ENCODE measurements around the gene ARCN1.
A peak's percentile ranks its signal among the peaks of the same experiment; 100 is the strongest.
"Not testable (repeated sequence)": the region's sequence is repeated elsewhere in the genome, so short reads cannot be mapped to it uniquely, and the experiment has no call there.

ARCN1 gene

GRCh38 chr11:118606844-118607228 lies 34.6 kb downstream of the ARCN1 start:
- no peak for DNase-seq

DNA sequence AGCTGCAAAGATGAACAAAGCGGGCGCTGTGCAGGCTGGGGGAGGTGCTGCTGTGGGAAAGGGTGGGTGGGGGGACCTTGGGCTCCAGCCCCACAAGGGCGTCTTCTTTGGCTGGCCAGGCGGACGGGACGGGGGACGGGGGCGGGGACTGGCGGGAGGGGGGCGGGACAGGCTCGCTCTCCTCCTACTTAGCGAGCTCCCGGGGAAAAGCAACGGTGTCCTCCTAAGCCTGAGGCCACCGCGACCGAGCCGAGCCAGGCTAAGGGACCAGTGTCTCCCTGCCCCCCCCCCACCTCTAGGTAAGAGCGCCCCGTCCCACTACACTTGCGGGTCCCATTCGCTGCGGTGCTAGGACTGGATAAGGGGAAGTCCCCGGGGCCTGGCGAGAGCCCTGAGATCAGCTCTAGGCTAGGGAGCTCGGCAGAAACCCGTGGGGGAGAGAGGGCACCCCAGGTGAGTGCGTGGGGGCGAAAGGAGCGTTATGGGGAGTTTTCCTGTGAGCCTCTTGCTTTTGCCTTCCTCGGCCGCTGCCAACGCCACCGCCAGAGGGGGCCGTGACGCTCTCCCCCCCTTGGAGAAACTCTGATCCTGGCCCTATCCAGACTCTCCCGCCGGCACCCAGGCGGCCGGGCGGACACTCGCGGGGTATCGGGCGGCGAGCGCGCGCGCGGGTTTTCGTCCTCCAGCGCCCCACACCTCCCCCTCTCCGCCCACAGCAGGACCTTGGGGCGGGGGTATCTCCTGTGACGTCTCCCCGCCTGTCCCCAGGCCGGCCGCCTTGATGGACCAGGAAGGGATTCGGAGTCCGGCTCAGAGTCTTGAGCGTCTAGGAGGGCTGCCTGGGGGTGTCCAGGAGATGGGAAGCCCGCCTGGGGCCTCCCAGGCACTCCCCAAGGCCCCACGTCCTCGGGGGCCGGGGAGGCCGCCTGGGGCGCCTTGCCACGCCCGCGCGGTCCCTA lies 35.5 kb downstream of the ARCN1 start, which contains the start of gene PHLDB1:
TSS of gene PHLDB1 (plus strand) at position 215 of the 959 bp plus-strand sequence. CDS start 6,222 bp downstream, outside the sequence.
- DNase-seq = peak; percentile 37

- DNase-seq = peak; percentile 78
These were observed 36.4 kb downstream of the ARCN1 start for GRCh38 chr11:118608360-118609227.

DNA sequence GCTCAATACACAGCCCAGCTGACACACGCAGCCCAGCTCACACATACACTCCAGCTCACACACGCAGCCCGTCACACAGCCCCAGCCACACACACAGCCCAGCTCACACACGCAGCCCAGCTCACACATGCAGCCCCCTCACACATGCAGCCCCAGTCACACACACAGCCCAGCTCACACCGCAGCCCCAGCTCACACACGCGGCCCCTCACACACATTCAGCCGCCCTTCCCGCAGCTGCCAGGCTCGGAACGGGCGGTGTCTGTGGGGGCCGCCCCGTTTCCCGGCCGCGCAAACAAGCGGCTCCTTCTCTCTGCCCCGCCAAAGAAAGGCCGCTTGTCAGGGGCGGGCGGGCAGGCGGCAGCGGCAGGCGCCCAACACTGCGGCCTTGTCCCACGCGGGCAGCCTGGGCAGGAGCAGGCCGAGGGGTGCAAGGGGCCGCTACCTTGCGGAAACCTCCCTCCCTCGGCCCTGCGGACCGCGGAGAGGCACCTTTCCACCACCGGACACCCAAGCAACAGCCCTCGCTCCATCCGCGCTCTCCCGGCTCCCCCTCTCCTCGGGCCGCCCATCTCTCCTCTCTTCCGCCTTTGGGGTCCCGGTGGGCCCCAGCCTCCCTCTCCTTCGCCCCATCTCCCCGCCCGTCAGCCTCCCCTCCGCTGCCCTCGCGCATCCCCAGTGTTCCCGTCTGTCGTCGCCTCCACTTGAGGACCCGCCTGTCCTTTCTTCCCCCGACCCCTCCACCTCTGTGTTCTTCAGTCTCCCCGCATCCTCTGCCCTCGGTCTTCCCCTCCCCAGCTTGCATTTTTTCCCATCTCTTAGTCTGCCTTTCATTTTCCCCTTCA lies 37.4 kb downstream of the ARCN1 start:
- DNase-seq = peak; percentile 10

GRCh38 chr11:118610225-118610772 lies 38.1 kb downstream of the ARCN1 start:
- DNase-seq = no peak

DNA sequence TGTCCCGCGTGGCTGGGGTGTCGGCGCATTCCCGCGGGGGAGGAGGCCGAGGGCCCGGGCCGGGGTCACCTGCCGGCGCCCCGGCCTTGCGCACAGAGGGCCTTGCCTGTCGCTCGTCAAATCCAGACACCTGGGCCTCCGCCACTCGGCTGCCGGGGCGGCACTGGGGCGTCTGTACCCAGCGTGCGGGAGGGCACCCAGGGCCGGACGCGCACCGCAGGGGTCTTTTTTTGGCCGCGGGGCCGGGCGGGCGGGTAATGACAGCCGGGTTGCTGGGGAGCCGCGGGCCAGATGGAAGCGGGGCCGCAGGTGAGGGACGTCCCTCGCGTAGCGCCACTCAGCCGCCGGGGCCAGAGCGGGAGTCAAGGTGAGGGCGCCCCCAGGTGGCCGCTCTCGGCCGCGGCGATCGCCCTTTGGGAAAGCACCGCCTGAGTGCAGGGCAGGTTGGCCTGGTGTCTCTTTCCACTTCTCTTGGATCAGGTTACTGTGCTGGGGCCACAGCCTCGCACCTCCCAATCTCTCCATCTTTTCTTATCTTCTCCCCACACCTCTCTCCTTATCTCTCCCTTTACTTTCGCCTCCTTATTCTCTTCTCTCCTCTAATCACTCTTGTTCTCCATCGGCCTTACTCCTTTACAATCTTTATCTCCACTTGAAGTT lies 38.7 kb downstream of the ARCN1 start:
- peak; percentile 79 for DNase-seq

GRCh38 chr11:118611433-118611795 lies 39.2 kb downstream of the ARCN1 start:
- not testable (repeated sequence) for DNase-seq

GRCh38 chr11:118612378-118612777 lies 40.2 kb downstream of the ARCN1 start:
- no peak for DNase-seq

DNA sequence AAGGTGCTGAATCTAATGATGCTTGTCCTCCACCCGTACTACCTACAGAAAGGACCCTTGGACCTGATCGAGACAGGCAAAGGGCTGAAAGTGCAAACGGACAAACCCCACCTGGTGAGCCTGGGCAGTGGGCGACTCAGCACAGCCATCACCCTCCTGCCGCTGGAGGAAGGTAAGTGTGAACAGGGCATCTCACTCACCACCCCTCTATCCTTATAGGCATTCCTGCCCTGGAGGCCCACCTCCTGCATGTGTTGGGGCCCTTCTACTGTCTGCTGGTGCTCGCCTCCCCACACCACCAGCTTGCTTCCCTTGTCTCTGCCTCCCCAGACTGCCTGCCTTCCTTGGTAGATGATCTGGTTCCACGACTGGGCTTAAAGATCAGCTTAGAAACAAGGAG lies 42.3 kb downstream of the ARCN1 start:
- no peak for DNase-seq

GRCh38 chr11:118615282-118615975 lies 43.2 kb downstream of the ARCN1 start:
- no peak for DNase-seq

DNA sequence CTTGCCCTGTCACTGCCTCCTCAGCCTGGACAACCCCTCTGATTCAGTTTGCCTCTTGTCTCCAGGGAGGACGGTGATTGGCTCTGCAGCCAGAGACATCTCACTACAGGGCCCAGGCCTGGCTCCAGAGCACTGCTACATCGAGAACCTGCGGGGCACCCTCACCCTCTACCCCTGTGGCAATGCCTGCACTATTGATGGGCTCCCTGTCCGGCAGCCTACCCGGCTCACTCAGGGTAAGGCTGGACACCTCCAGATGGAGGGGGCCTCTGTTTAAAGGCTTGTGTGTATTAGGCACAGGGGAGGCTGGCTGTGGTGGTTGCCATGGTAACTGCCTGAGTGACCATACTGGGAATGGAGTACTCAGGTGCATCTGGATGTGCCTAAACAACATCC lies 43.8 kb downstream of the ARCN1 start:
- no peak for DNase-seq

DNA sequence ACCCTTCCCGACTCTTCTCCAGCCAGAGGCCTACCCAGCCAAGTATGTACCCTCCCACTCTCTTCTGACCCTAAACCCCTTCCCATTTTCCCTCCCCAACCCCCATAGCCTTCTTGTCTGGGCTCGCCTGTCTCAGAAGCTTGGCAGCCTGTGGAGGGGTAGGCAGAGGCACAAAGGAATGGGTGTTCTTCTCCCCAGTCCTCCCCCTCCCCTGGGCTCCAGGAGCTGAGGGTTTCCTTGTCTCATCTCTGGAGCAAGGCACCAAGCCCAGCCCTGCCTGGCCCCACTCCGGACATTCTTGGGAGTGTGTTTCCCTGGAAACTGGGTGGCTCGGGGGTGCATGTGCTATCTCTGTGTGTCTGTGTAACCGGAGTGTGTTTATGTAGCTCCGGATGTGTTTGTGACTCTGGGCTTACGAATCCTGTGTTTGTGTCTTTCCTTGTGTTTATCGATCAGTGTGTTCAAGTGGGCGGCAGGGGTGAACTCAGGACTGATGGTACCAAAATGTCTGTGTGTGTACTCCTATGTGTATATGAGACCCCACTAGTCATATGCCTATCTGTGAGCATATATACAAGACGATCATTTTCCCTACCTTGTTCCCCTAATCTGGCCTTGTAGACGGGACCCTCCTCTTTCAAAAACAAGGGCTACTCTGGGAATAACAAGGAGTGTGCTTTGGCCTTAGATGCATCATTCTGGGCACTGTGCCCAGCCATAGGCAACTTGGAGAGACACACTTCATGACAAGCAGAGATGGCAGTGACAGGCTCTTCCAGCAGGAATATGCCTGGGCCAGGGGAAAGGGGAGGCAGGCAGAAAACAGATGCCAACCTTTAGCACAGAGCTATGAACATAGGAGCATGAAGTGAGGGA lies 46.1 kb downstream of the ARCN1 start:
- DNase-seq = no peak

DNA sequence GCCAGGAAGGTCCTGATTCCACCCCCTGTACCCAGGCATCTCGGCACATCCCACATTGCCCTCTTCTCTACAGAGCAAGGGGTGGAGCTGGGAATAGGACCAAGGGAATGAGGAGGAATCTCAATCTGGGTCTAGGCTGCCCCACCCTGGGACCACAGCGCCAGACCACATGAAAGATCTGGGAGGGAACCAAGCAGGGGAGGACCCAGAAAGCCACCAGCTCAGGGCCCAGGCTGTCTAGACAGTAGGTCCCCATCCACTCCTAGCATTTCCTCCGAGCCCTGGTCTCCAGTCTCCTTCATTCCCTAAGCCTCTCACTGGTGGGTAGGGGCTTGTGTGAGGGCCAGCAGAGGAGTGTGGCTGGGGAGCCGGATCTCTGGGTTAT lies 46.8 kb downstream of the ARCN1 start:
- DNase-seq = no peak

DNA sequence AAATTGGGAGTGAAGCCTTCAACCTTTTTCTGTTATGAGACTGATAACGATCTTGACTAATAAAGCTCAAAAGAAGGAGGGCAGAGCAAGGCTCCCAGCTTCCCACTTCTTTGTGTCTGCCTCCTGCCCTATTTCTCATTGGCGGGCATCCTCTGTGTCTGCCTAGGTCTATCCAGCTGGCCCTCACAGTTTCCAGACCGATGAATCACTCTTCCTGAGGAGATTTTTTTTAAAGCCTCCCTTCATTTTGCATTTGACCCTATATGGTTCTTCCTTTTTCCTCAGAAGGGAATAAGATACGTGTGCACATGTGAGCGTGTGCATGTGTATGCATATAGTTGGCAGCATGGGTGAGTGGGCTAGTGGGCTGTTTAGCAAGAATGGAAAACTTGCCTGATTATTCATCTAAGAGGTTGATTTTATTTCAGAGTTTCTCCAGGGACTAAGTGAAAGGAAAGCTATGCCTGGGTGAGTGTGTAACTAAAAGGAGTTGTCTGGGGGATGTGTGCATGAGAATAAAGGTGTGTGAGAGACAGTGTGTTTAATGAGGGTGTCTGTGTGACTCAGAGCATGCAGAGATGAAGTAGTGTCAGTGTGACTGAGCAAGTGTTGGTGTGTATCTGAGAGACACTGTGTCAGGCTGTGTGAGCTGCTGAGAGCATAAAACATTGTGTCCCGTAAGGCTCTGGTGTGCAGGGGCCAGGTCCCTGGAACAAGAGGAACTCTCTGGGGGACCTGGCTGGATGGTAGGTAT lies 47.4 kb downstream of the ARCN1 start:
- no peak for DNase-seq

DNA sequence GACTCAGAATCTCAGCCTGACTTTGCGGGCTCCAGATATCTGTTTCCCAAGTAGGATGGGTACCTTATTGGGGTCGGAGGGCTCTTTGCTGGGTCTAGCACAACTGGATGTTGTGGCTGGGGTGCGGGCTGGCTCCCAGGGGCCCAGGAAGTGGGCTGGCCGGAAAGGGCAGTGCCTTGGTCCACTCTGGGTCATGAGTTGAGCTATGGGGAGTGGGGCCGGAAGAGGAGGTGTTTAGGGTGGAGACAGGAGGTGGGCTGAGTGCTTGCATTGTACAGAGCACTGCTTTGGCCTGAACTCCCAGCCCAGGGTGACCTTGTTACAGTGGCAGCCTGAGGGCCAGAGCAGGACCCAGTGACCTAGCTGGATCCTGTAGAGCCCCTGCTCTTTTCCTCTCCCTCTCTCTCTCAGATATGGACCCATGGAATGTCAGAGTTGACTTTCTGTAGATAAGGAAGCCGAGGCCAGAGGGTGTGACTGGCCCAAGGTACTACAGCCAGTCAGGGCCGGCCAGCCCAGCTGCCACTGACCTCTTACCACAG lies 48.4 kb downstream of the ARCN1 start:
- no peak for DNase-seq

DNA sequence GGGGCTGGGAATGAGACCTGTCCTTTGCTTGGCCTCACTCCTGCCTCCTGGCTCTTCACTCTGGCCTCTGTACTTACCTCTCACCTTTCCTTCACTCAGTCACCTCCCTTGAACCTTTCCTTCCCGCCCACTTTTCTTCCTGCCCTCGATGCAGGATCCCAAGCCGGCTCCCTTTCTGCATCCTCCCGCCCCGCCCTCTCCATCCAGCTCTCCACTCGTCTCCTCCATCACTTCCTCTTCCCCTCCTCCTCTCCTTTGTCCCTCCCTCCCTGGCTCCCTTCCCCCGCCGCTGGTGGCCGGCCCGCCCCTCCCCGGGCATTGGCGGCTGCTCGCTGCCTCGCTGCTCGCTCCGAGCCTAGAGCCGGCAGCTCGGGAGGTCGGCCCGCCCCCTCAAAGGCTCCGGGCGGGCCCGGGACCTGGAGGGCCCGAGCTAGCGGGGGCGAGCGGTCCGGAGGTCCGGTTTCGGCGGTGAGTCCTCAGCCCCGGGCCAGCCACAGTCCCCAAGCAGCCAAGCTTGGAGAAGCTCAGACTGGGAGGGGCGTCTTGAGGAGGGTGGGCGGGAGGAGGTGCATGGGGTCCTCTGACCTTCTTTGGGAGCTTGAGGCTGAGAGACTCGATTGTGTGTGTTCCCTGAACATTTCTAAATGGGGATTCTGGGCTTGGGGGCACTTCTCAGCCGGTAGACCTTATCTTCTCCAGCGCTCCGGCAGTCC lies 49.0 kb downstream of the ARCN1 start:
- DNase-seq = peak; percentile 9

DNA sequence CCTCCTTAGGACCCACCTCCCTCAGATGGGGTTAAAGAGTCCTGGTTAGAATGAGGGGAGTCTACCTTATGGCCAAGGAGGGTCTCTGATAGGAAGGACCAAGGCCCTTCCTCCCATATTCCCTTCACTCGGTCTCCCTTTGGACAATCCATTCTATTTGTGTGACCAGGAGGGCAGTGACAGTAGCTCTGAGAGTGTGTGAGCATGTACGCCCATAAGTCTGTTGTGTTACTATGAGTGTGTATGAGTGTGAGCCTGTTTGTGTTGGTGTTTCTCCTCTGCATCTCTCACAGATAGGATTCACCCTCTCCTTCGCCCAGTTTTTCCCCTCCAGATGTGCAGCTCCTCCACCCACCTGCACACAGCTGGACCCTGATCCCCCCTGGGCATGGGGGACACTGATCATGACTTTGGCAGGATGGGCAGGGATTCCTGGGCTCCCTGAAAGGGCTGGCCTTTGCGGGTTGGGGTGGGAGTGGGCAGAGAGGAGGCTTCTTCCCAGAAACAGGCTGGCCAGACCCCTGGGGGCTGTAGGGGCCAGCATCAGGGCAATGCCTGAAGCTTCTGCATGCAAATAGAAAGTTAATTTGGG lies 49.7 kb downstream of the ARCN1 start:
- DNase-seq = no peak

Data from stimulated activated naive CD4-positive, alpha-beta T cell treated with Interleukin-2 at 50 U/mL for 16 hours (primary cell).